Frontal cortex (tissue), 4 donors: Measurements from ENCODE around the gene HSD3B7. TPM values are rescaled to one million over a fixed set of nuclear protein-coding genes. Genes with fewer than 3 reads are reported as not detected.

ENCODE experiments used
- DNase-seq, 2 donors: peaks; one replicate each; pipeline ENCODE4 v3.0.0; 2012; ENCODE audit warnings: low spot score in 2 of 2
- FAIRE-seq: peaks from 2 replicates; lab custom pipeline; 2012; peaks lifted over from hg19 to GRCh38; lab: Jason Lieb, UNC
- total RNA-seq: library from RNA; depleted of rRNA; stranded (reverse); fragments of >200 nt; gene quantifications from one replicate; pipeline ENCODE4 v1.2.3, GENCODE V29; 2014
- donor health status: control.
- donor health status: control.
- donor health status: control.

The HSD3B7 gene
- total RNA-seq, 1 donor from 2014 or later, result 2.0 TPM

DNA sequence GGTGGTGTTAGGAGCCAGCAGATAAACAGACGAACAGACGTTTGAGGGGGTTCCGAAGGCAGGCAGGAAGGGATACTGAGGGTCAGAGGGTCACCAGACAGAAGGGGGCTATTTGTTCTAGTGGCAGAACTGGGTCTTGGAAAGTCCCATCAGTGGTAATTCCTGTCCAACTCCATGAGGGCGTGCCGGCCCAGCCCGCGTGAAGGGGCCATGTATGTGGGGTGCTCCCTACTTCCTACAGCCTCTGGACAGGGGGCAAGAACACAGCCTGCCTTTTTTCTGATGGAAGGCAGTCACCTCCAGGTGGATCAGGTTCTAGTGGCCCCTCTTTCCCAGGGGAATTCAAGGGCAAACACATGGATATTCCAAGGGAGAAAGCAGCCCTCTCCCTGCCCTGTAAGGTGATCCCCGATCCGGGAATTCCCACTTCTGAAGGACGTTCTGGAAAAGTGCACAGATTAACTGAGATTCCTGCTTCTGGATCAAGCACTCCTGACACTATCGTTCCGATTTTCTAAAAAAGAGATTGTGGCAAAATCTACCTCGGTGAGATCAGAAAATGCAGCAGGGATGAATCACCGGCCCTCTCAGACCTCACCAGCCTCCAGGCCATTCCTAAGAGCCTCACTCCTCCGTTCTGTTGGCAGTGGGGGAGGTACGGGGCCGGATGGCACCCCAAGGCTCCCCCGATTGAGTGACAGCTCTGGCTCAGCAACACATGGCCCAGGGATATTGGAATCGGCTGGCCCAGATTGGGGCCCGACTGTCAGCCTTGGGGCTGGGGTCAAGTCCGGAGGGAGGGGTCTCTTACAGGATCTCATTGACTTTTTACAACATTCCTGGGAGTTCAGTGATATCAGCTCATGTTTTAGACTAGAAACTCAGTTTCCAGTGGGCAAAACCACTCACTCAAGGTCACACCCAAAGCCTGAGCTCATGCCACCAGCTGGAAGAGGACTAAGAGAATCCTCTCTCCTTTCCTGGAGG lies 13.0 kb downstream of the HSD3B7 start:
- no peak for FAIRE-seq
- DNase-seq, result no peak

- FAIRE-seq, result no peak
- DNase-seq, result no peak
Measured at GRCh38 chr16:30998852-30999761, 14.1 kb downstream of the HSD3B7 start.

- DNase-seq (no peak), FAIRE-seq (no peak)
Measured at GRCh38 chr16:31000671-31001382, 15.8 kb downstream of the HSD3B7 start.

- DNase-seq, result no peak
- no peak for FAIRE-seq
Measured at GRCh38 chr16:31001507-31002249, 16.7 kb downstream of the HSD3B7 start.

DNA sequence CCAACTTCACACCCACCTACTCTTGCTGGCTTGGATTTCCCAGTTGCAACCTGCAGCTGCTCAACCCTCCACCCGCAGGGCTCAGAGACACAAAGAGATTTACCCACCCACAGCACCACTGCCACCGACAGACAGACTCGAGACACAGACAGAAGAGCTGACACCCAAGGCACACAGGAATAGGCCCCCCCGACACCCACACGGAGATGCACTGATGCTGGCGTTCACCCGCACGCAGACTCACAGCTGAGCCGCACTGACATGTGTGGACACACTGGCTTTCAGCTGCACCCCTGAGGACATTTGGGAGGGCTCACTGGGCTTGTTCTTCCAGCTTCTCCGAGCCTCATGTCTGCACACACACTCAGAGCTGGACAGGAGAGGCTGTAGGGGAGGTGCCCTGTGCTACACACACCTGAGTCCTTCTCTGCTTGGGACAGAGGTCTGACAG lies 17.3 kb downstream of the HSD3B7 start:
- FAIRE-seq, result no peak

GRCh38 chr16:31002862-31003341 lies 17.9 kb downstream of the HSD3B7 start:
- FAIRE-seq (no peak), DNase-seq (no peak)

More for the DNA sequence above, 17.3 kb downstream of the HSD3B7 start:
- no peak for DNase-seq

- FAIRE-seq, result no peak
- no peak for DNase-seq
Measured at GRCh38 chr16:31003744-31004143, 18.7 kb downstream of the HSD3B7 start.

GRCh38 chr16:31004658-31005057 lies 19.7 kb downstream of the HSD3B7 start:
- DNase-seq (no peak), FAIRE-seq (no peak)

DNA sequence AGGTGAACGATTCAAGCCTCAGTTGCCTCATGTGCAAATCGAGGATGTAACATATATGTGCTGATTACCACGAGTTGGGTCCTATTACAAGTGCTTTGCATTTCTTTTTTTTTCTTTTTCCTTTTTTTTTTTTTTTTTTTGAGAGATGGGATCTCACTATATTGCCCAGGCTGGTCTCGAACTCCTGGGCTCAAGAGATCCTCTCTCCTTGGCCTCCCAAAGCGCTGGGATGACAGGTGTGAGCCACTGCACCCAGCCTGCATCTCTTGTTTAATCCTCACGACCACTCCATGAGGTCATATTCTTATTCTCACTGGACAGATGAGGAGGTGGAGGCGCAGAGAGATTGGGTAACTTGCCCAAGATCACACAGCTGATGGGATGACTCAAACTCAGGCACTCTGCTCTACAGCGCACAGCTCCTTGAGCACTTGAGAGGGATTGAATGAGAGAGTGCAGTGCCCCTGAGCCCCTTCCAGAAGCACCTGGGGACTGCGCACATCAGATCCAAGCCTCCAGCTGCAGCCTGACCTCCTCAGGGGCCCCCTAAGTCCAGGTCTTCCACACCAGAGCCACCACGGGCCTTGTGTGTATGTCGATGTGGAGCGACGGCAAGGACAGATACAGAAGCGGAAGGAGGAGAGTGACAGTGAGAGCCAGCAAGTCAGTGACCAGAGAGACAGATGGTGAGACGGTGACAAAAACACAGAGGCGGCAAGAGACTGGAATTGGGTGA lies 20.5 kb downstream of the HSD3B7 start:
- no peak for FAIRE-seq
- DNase-seq, result peak in 1 of 2 donors; percentile 20

GRCh38 chr16:31006086-31006385 lies 21.0 kb downstream of the HSD3B7 start:
- no peak for FAIRE-seq
- DNase-seq, result no peak

- FAIRE-seq, result no peak
- DNase-seq, result no peak
Measured at GRCh38 chr16:31006589-31006988, 21.6 kb downstream of the HSD3B7 start.

- DNase-seq, result no peak
- no peak for FAIRE-seq
Measured at GRCh38 chr16:31007684-31008083, 22.7 kb downstream of the HSD3B7 start.

- FAIRE-seq (no peak), DNase-seq (no peak)
Measured at GRCh38 chr16:31008149-31008548, 23.1 kb downstream of the HSD3B7 start.

- FAIRE-seq (no peak), DNase-seq (no peak)
Measured at GRCh38 chr16:31008551-31008950, 23.5 kb downstream of the HSD3B7 start.

GRCh38 chr16:31009120-31009519 lies 24.1 kb downstream of the HSD3B7 start:
- FAIRE-seq (no peak), DNase-seq (no peak)

DNA sequence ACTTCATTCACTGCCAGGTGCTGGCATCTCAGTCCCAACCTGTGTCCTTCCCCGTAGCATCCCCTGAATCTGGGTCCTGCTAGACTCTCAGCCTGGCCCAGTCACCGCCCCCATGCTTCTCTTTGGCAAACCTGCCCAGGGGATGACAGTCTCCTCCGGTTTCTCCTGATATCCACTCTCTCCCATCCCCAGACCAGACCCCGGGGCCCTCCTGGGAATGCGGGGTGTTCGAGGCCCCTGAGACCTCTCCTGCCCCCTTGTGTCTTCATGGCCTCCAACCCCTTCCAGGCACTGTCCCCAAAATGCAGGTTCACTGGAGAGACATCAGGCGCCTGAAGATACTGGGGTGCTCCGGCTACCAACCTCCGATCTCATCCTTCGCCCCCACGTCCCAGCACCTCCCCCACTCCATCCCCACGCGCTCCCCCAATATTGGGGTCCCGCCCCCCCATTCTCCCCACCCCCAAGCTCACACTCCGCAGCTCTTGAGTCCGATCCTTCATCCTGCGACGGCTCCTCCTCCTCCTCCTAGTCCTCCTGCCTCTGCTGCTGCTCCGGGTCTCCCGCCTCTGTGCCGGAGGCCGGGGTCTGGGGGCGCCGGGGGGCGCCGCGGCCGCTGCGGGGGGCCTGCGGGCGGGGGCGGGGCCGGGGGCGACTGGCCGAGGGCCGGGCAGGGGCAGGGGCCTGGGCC lies 25.0 kb downstream of the HSD3B7 start:
- FAIRE-seq, result no peak
- DNase-seq, result no peak

GRCh38 chr16:31010585-31011325 lies 25.7 kb downstream of the HSD3B7 start, which contains the start of gene STX1B:
Gene STX1B (minus strand): TSS chr16:31010638. CDS start chr16:31010396, 242 bp downstream.
- peak; percentile 77 to 78 for DNase-seq
- no peak for FAIRE-seq
